K562 (cell line): ENCODE results near the gene SLC7A11. TPM values are rescaled to one million over a fixed set of nuclear protein-coding genes. Genes with fewer than 3 reads are reported as not detected.

Source experiments
- ATAC-seq: fragments of 200-7000 bp; cut with Tn5 transposase; 3 replicates; pipeline ENCODE4 v1.9.1; 2020; ENCODE audit warnings: moderate library complexity
- BruUV-seq: library from RNA; stranded (reverse); fragments of 400-500 nt; replicated peaks from 2 replicates; lab custom pipeline; 2021; lab: Mats Ljungman, UMichigan
- CTCF ChIA-PET: fragments of 300-600 bp; formaldehyde crosslinking; extraction: SDS; loops from one replicate; lab custom pipeline; 2021; ENCODE audit warnings: low intra/inter-chr PET ratio; lab: Yijun Ruan, JAX
- POLR2A ChIA-PET: fragments of 300-600, 350-650 bp; sonication (Branson Sonifier 250); formaldehyde crosslinking; extraction: SDS; loops from one replicate; lab custom pipeline; 2021; ENCODE audit warnings: antibody characterized with exemption, inconsistent platforms; lab: Yijun Ruan, JAX
- DNase-seq, 4 experiments: peaks; one replicate each; pipeline versions ENCODE4 v3.0.0 to v3.0.0-alpha.2; 2011 to 2018; ENCODE audit warnings: low spot score in 3 of 4, mixed read lengths in 3 of 4; ENCODE audit errors: extremely low read depth in 1 of 4
- FAIRE-seq: peaks from 2 replicates; lab custom pipeline; 2011; peaks lifted over from hg19 to GRCh38; lab: Jason Lieb, UNC
- H2AFZ ChIP-seq: 2 replicates; pipeline ENCODE4 v1.6.0; 2011; ENCODE audit warnings: low read depth, low read length, control low read depth, inconsistent platforms
- H3K27ac ChIP-seq: fragments of 200-600 bp; 3 replicates; pipeline ENCODE4 v1.8.0; 2011; ENCODE audit warnings: low read depth, mild to moderate bottlenecking, control low read depth, inconsistent platforms, low read length, moderate library complexity, mixed read lengths; ENCODE audit errors: extremely low read depth
- H3K27me3 ChIP-seq, 2 experiments: fragments of 300-600 bp in 1 of 2; 2 replicates in 1 of 2; 3 replicates in 1 of 2; pipeline versions ENCODE4 v1.6.0 to v1.8.0; 2011; ENCODE audit warnings: inconsistent platforms in 2 of 2, low read length in 2 of 2, mild to moderate bottlenecking in 1 of 2, mixed read lengths in 1 of 2, moderate library complexity in 1 of 2; ENCODE audit not compliant: control insufficient read depth in 2 of 2, insufficient read depth in 2 of 2
- H3K36me3 ChIP-seq: fragments of 300-600 bp; 3 replicates; pipeline ENCODE4 v1.8.0; 2011; ENCODE audit warnings: mild to moderate bottlenecking, low read length, inconsistent platforms; ENCODE audit not compliant: control insufficient read depth, insufficient read depth
- H3K4me1 ChIP-seq, 2 experiments: fragments of 200-600 bp in 1 of 2; replicated peaks in 1 of 2; 2 replicates in 1 of 2; 3 replicates in 1 of 2; pipeline versions ENCODE4 v1.5.1 to v1.8.0; 2011; ENCODE audit warnings: inconsistent platforms in 2 of 2, low read length in 2 of 2, mild to moderate bottlenecking in 1 of 2, mixed read lengths in 1 of 2, moderate library complexity in 1 of 2; ENCODE audit not compliant: control insufficient read depth in 2 of 2, insufficient read depth in 2 of 2
- H3K4me2 ChIP-seq: 2 replicates; pipeline ENCODE4 v1.6.1; 2011; ENCODE audit warnings: low read length, control low read depth, inconsistent platforms, mixed read lengths; ENCODE audit not compliant: insufficient read depth
- H3K4me3 ChIP-seq: fragments of 200-600 bp; sonication (generic), shearing (Covaris generic); 2 replicates; pipeline ENCODE4 v1.5.1; 2016; ENCODE audit warnings: control low read depth, inconsistent platforms
- H3K79me2 ChIP-seq: fragments of 200-600 bp; 3 replicates; pipeline ENCODE4 v1.8.0; 2011; ENCODE audit warnings: low read length, inconsistent platforms; ENCODE audit not compliant: control insufficient read depth, insufficient read depth
- H3K9ac ChIP-seq, 2 experiments: 2 replicates each; pipeline versions ENCODE4 v1.6.0 to v1.6.1; 2011; ENCODE audit warnings: low read depth in 2 of 2, low read length in 2 of 2, control low read depth in 1 of 2, inconsistent platforms in 1 of 2, mild to moderate bottlenecking in 1 of 2, mixed read lengths in 1 of 2; ENCODE audit not compliant: insufficient read depth in 1 of 2
- H3K9me1 ChIP-seq: one replicate; pipeline ENCODE4 v1.6.0; 2011; ENCODE audit warnings: inconsistent platforms, mild to moderate bottlenecking, low read length, moderate library complexity; ENCODE audit not compliant: control insufficient read depth, insufficient read depth
- H3K9me3 ChIP-seq: replicated peaks from 2 replicates; pipeline ENCODE4 v1.5.1; 2011; ENCODE audit warnings: low read depth, low read length, inconsistent platforms; ENCODE audit not compliant: control insufficient read depth, insufficient read depth
- H4K20me1 ChIP-seq: replicated peaks from 2 replicates; pipeline ENCODE4 v1.6.1; 2011; ENCODE audit warnings: low read length, inconsistent platforms, mixed read lengths; ENCODE audit not compliant: control insufficient read depth, insufficient read depth
- CBX5 ChIP-seq: IDR thresholded peaks from 2 replicates; pipeline ENCODE4 v1.6.1; 2014; ENCODE audit warnings: low read depth, borderline replicate concordance
- CHD1 ChIP-seq: fragments of 200-600 bp; sonication (generic); IDR thresholded peaks from one replicate; pipeline ENCODE4 v1.6.1; 2012; ENCODE audit warnings: mild to moderate bottlenecking, moderate library complexity, low read length, inconsistent platforms
- POLR2A ChIP-seq: fragments of 450-650 bp; conservative IDR thresholded peaks from 2 replicates; pipeline ENCODE4 v1.6.1; 2016
- RNF2 ChIP-seq: sonication (generic); IDR thresholded peaks from 2 replicates; pipeline ENCODE4 v1.6.1; 2016
- SETDB1 ChIP-seq: IDR thresholded peaks from one replicate; pipeline ENCODE4 v1.6.1; 2012; ENCODE audit warnings: low read length, control low read depth, inconsistent platforms
- SRSF7 ChIP-seq: fragments of 200-400 bp; formaldehyde crosslinking; optimal IDR thresholded peaks from 2 replicates; pipeline ENCODE3; 2017; ENCODE audit warnings: mild to moderate bottlenecking, low read depth, low read length
- TARDBP ChIP-seq: fragments of 450-650 bp; IDR thresholded peaks from 2 replicates; pipeline ENCODE4 v1.6.1; 2016
- ZNF436 ChIP-seq: fragments of 250-450, 450-650 bp; sonication (Bioruptor Pico); formaldehyde crosslinking; IDR thresholded peaks from 2 replicates; pipeline ENCODE4 v1.7.0; 2020; ENCODE audit warnings: mild to moderate bottlenecking
- ZNF584 ChIP-seq: fragments of 200-800 bp; sonication (Bioruptor generic); IDR thresholded peaks from 2 replicates; pipeline ENCODE4 v1.6.1; 2016; ENCODE audit warnings: low read depth, mild to moderate bottlenecking, missing genetic modification characterization, missing compliant biosample characterization
- in situ Hi-C: fragments of 300-500 bp; cut with MboI; formaldehyde crosslinking; loops from 4 replicates; pipeline ENCODE4 v1.15.0; 2018; ENCODE audit warnings: inconsistent platforms, mixed read lengths
- intact Hi-C: fragments of 100-400 bp; cut with micrococcal nuclease; formaldehyde crosslinking; loops from 2 replicates; pipeline ENCODE4 v1.14.2; 2022
- polyA plus RNA-seq, 8 experiments: library from polyadenylated mRNA; depleted of rRNA in 4 of 8; stranded (reverse) in 5 of 8; unstranded in 3 of 8; fragments of >200 nt; fragmentation: Nextera tagmentation in 2 of 8; fragmentation: Illumina TruSeq in 1 of 8; extraction: Ambion mirVana in 2 of 8; extraction: Trizol in 1 of 8; gene quantifications; 2 replicates each; pipeline versions ENCODE4 v1.2.1 to v1.2.3, GENCODE V29; 2011 to 2014; ENCODE audit warnings: inconsistent platforms in 1 of 8, missing spikeins in 1 of 8
- total RNA-seq, 7 experiments: library from RNA; depleted of rRNA in 6 of 7; stranded (reverse); fragments of >200 nt in 6 of 7; fragmentation: Illumina TruSeq in 2 of 7; extraction: Trizol in 2 of 7; gene quantifications; 2 replicates each; pipeline versions ENCODE4 v1.2.1 to v1.2.3, GENCODE V29; 2011 to 2021; ENCODE audit warnings: low replicate concordance in 1 of 7
- TF ChIP-seq, protein P1 (sequence below): fragments of 450-650 bp; IDR thresholded peaks from one replicate; pipeline ENCODE4 v1.6.1; 2018; ENCODE audit warnings: mild to moderate bottlenecking, moderate library complexity; ENCODE audit not compliant: partially characterized antibody
- TF ChIP-seq, protein P2 (sequence below): fragments of 450-650 bp; IDR thresholded peaks from 2 replicates; pipeline ENCODE4 v1.6.1; 2016; ENCODE audit warnings: borderline replicate concordance

The SLC7A11 gene
- total and polyA plus RNA-seq, 9 of the 15 experiments (the other 6 are each of a cell fraction or from before 2014, with no cell fraction given), result 4.5 to 26.1 (median 13.5) TPM

DNA sequence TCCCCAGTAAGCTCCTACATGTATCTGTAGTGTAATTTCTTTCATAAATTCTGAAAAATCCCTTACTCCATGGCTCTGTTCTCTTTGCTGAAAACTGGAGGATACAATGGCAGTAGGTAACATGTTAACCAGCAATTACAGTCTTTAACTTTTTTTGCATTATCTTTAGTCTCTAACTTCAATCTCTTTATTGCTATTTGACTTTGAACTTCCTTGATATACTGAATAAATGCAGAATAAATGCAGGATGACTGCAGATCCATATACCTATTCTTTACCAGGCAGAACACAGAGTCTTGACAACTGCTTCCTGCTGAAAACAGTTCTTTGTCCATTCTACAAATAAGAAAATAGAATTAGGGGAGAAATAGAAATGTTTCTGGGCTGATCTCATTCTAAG is 101.3 kb downstream of the SLC7A11 start:
- FAIRE-seq (peak; percentile 51), ATAC-seq (no peak), DNase-seq (no peak)
- no peak overlapping the region for H3K27ac ChIP-seq
- ChIA-PET CTCF (no interaction called here), POLR2A (no interaction called here)
- no peak overlapping the region for H3K4me2 ChIP-seq
- no peaks in the 10 kb centered on the region for H3K79me2 ChIP-seq
- no peak overlapping the region for H2AFZ ChIP-seq
- H3K9ac ChIP-seq, result no peak overlapping the region
- no peaks in the 10 kb centered on the region for H3K9me1 ChIP-seq
- no peaks in the 10 kb centered on the region for H3K27me3 ChIP-seq
- H3K4me1 ChIP-seq, result no peaks in the 10 kb centered on the region
- TF ChIP-seq ZNF436 (CRISPR knock-in tag) (no peak), SRSF7 (no peak), CBX5 (no peak), RNF2 (no peak), ZNF584 (CRISPR knock-in tag) (no peak), POLR2A (no peak), SETDB1 (no peak), TARDBP (no peak), CHD1 (no peak)
- TF ChIP-seq, protein P1, sequence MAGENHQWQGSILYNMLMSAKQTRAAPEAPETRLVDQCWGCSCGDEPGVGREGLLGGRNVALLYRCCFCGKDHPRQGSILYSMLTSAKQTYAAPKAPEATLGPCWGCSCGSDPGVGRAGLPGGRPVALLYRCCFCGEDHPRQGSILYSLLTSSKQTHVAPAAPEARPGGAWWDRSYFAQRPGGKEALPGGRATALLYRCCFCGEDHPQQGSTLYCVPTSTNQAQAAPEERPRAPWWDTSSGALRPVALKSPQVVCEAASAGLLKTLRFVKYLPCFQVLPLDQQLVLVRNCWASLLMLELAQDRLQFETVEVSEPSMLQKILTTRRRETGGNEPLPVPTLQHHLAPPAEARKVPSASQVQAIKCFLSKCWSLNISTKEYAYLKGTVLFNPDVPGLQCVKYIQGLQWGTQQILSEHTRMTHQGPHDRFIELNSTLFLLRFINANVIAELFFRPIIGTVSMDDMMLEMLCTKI, result no peak
- TF ChIP-seq, protein P2, sequence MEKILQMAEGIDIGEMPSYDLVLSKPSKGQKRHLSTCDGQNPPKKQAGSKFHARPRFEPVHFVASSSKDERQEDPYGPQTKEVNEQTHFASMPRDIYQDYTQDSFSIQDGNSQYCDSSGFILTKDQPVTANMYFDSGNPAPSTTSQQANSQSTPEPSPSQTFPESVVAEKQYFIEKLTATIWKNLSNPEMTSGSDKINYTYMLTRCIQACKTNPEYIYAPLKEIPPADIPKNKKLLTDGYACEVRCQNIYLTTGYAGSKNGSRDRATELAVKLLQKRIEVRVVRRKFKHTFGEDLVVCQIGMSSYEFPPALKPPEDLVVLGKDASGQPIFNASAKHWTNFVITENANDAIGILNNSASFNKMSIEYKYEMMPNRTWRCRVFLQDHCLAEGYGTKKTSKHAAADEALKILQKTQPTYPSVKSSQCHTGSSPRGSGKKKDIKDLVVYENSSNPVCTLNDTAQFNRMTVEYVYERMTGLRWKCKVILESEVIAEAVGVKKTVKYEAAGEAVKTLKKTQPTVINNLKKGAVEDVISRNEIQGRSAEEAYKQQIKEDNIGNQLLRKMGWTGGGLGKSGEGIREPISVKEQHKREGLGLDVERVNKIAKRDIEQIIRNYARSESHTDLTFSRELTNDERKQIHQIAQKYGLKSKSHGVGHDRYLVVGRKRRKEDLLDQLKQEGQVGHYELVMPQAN, result no peak
- no TSS peak for BruUV-seq
- intact Hi-C loops, result no loop called here
- H4K20me1 ChIP-seq, result no peaks in the 10 kb centered on the region
- no peak overlapping the region for H3K4me3 ChIP-seq
- H3K9me3 ChIP-seq, result no peaks in the 10 kb centered on the region
- no peaks in the 10 kb centered on the region for H3K36me3 ChIP-seq
- in situ Hi-C loops, result no loop called here
